Thymus (tissue), 11 donors: ENCODE measurements around the gene IRF2. TPM values are rescaled to one million over a fixed set of nuclear protein-coding genes. Genes with fewer than 3 reads are reported as not detected.
A peak's percentile ranks its signal among the peaks of the same experiment; 100 is the strongest.

Source experiments
- DNase-seq, 9 donors: peaks; one replicate each; pipeline ENCODE4 v3.0.0-alpha.2; 2013; ENCODE audit warnings: low spot score in 9 of 9, low read depth in 6 of 9, missing footprints in 1 of 9
- H3K27ac ChIP-seq, 2 donors: one replicate each; pipeline ENCODE4 v1.5.1; 2013; ENCODE audit warnings: control low read depth in 1 of 2, low read depth in 1 of 2, low read length in 1 of 2, mild to moderate bottlenecking in 1 of 2, moderate library complexity in 1 of 2
- H3K27me3 ChIP-seq, 2 donors: one replicate each; pipeline ENCODE4 v1.5.1; 2013; ENCODE audit warnings: low read length in 1 of 2; ENCODE audit not compliant: control insufficient read depth in 2 of 2, insufficient read depth in 1 of 2
- H3K36me3 ChIP-seq, 2 donors: one replicate each; pipeline ENCODE4 v1.5.1; 2013; ENCODE audit warnings: low read length in 1 of 2, mild to moderate bottlenecking in 1 of 2, moderate library complexity in 1 of 2; ENCODE audit not compliant: control insufficient read depth in 2 of 2, insufficient read depth in 2 of 2
- H3K4me1 ChIP-seq, 2 donors: one replicate each; pipeline ENCODE4 v1.5.1; 2013; ENCODE audit warnings: low read length in 2 of 2; ENCODE audit not compliant: control insufficient read depth in 2 of 2, insufficient read depth in 2 of 2
- H3K4me3 ChIP-seq, 2 donors: one replicate each; pipeline ENCODE4 v1.5.1; 2013; ENCODE audit warnings: low read length in 2 of 2, control low read depth in 1 of 2, mild to moderate bottlenecking in 1 of 2
- H3K9me3 ChIP-seq, 2 donors: one replicate each; pipeline ENCODE4 v1.5.1; 2013; ENCODE audit warnings: low read length in 1 of 2, mild to moderate bottlenecking in 1 of 2; ENCODE audit not compliant: control insufficient read depth in 2 of 2, insufficient read depth in 1 of 2
- WGBS: extraction: QIAGEN DNeasy Blood & Tissue Kit; methylation state at CpG from one replicate; pipeline ENCODE4 v1.1.7; 2013; 5-methylcytosine and 5-hydroxymethylcytosine counted together
- polyA plus RNA-seq: library from polyadenylated mRNA; stranded (reverse); fragments of 200-250 nt; gene quantifications from one replicate; pipeline ENCODE4 v1.2.3, GENCODE V29; 2013
- total RNA-seq: library from RNA; stranded (reverse); fragments of 120-200 nt; gene quantifications from one replicate; pipeline ENCODE4 v1.2.4, GENCODE V29; 2013
- donor health status: healthy.

IRF2 gene
- total and polyA plus RNA-seq, 2 donors, result 39.2 to 42.2 TPM

DNA sequence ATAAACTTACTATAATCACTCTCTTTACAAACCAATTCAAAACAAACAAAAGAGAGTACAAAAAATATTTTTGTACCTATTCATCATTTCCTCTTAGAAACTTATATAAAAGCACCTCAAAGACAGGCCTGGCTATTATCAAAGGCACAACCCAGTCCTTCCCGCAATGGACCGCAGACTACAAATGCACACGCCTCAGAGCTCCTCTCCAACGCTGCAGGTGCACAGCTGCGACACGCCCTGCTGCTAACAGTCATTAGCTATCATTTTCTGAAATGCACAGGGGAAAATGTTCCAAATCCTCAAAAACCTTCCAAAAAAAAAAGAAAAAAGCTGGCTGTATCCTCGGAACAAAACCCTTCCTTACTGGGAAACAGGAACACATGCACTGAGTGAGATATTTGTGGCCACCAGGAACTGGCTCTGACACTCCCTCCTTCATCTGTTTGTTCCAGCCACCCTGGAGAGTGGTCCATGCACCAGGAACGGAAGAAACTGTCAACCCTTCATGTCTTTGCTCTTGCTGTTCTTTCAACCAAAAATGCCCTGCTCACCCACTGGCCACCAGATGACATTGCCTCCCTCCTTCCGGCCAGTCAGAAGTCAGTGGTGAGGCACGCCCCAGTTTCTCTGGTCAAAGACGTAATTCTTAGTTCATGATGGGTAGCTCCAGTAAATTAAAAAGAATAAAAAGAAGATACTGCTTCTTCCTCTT is 16.7 kb downstream of the IRF2 start:
- 89% methylated on average over 11 of the region's 11 CpGs for WGBS
- H3K36me3 ChIP-seq, result peaks cover 0 to 8% of the 10 kb centered on the region in 2 donors
- H3K4me1 ChIP-seq, result peaks cover 9 to 19% of the 10 kb centered on the region in 2 donors
- no peak overlapping the region for H3K4me3 ChIP-seq
- no peaks in the 10 kb centered on the region for H3K9me3 ChIP-seq
- peak overlapping the region in 1 of 2 donors; percentile 42 for H3K27ac ChIP-seq
- no peak for DNase-seq
- no peaks in the 10 kb centered on the region for H3K27me3 ChIP-seq

DNA sequence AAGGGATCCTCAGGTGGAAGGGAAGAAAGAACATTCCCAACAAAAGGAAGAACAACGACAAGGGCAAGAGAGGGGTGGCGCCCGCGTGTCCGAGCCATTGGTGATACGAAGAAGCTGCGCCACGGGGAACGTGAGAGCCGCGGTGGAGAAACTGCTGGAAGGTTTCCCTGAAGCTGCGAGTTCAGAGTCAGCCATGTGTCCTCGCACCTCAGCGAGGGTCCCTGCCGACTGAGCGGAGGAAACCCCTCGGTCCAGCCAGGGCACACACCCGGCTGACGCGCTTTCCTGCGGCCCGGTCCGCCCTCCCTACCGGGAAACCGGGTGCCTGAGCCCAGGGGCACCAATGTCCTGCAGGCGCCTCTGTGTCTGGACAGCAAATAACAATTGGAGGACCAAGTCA is 18.0 kb downstream of the IRF2 start:
- peaks cover 9 to 19% of the 10 kb centered on the region in 2 donors for H3K4me1 ChIP-seq
- H3K36me3 ChIP-seq, result peaks cover 5 to 13% of the 10 kb centered on the region in 2 donors
- DNase-seq, result no peak
- H3K27me3 ChIP-seq, result no peaks in the 10 kb centered on the region
- H3K9me3 ChIP-seq, result no peaks in the 10 kb centered on the region
- no peak overlapping the region for H3K4me3 ChIP-seq
- WGBS, result 98% methylated on average over 26 of the region's 26 CpGs
- no peak overlapping the region for H3K27ac ChIP-seq

DNA sequence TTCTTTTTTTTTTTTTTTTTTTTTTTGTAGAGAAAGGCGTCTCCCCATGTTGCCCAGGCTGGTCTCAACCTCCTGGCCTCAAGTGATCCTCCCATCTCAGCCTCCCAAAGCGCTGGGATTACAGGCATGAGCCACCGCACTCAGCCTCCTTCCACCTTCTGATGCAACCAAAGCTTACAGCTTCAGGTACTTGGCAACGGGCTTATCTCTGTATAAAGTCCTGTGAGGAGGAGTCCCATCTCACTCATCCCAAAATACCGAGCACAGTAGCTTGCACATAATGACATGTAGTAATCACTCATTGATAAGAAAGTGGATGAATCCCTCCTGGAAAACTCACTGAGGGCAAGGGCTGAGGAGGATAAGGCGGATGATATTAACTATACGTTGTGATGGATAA is 19.1 kb downstream of the IRF2 start:
- Histone ChIP-seq H3K27me3 (no peaks in the 10 kb centered on the region), H3K4me3 (no peak overlapping the region), H3K27ac (no peak overlapping the region), H3K36me3 (peaks cover 5 to 13% of the 10 kb centered on the region in 2 donors), H3K4me1 (peaks cover 12 to 19% of the 10 kb centered on the region in 2 donors), H3K9me3 (no peaks in the 10 kb centered on the region)
- no peak for DNase-seq
- WGBS, result 97% methylated on average over 7 of the region's 7 CpGs

DNA sequence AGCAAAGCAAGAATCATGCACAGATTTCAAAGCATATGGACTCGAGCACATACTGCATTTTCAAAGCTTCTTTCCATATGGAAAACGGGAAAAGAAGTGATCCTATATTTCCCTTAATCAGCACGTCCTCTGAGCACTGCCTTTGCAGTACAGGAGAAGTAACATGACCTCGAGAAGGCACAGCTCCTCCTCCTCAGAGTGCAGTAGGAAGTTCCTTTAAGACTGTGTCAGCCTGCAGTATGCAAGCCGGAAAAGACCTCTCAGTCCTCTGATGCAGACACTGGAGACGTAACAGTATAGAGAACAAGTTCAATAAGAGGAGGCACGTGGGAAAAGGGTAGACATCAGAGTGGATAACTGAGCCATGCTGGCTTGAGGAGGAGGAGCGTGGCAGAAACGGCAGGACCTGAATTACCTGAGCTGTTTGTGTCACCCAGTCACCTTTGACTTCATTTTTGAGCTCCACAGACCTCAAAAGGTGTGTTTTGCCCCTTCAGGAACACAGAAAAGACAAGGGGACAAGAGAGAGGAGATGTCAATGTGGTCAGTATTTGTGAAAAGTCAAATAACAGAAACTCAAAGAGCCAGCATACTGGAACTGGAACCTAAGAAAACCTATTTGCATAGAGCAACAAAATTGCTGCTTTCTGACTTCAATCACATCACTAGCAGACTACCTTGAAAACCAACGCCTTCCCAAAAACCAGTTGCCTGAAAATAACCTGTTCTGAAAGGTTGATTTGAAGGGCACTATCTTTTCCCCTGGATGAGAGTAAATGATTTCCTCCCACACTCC is 20.8 kb downstream of the IRF2 start:
- WGBS, result 14% methylated on average over 10 of the region's 10 CpGs
- H3K36me3 ChIP-seq, result peaks cover 7 to 16% of the 10 kb centered on the region in 2 donors
- no peak overlapping the region for H3K4me3 ChIP-seq
- H3K9me3 ChIP-seq, result no peaks in the 10 kb centered on the region
- peak in 7 of 9 donors; percentile 13 to 77 (median 53) for DNase-seq
- no peaks in the 10 kb centered on the region for H3K27me3 ChIP-seq
- peaks cover 16 to 33% of the 10 kb centered on the region in 2 donors for H3K4me1 ChIP-seq
- H3K27ac ChIP-seq, result peak overlapping the region; percentile 25 to 64

DNA sequence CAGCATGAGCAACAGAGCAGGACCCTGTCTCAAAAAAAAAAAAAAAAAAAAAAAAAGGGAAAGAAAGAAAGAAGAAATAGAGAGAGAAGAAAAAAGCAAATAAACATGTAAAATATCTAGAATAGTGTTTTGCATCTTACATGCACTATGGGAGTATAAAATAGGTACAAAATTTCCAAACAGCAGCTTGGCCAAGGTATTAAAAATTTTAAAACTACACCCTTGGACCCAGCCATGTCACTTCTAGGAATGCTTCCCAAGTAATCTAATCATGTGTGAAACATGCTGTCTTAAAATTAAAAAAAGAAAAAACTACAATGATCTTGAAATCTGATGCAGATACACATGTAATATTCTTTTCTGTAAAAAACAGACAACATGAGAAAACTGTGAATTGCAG is 21.6 kb downstream of the IRF2 start:
- DNase-seq, result no peak
- H3K9me3 ChIP-seq, result no peaks in the 10 kb centered on the region
- peaks cover 16 to 34% of the 10 kb centered on the region in 2 donors for H3K4me1 ChIP-seq
- no peaks in the 10 kb centered on the region for H3K27me3 ChIP-seq
- no peak overlapping the region for H3K4me3 ChIP-seq
- H3K36me3 ChIP-seq, result peaks cover 7 to 16% of the 10 kb centered on the region in 2 donors
- H3K27ac ChIP-seq, result no peak overlapping the region

DNA sequence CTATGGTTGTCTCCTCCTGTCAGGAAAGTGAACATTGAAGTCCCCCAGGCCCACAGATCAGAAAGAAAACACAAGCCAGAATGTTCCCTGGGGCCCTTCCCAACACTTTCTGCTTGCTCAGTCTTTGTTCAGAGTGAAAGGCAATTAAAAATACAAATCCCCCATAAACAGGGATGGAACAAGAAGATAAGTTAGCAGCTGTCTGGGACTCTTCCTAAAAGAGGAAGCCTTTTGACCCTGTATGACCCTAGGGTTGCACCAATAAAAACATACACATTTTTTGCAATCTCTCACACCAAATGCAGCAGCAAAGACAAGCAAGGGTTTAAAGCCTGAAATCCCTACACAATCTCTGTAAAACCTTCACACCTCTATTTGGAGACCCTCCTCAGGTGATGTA is 22.6 kb downstream of the IRF2 start:
- Histone ChIP-seq H3K4me1 (peaks cover 19 to 35% of the 10 kb centered on the region in 2 donors), H3K4me3 (no peak overlapping the region), H3K27me3 (no peaks in the 10 kb centered on the region), H3K36me3 (peaks cover 7 to 14% of the 10 kb centered on the region in 2 donors), H3K27ac (no peak overlapping the region), H3K9me3 (no peaks in the 10 kb centered on the region)
- DNase-seq, result no peak

DNA sequence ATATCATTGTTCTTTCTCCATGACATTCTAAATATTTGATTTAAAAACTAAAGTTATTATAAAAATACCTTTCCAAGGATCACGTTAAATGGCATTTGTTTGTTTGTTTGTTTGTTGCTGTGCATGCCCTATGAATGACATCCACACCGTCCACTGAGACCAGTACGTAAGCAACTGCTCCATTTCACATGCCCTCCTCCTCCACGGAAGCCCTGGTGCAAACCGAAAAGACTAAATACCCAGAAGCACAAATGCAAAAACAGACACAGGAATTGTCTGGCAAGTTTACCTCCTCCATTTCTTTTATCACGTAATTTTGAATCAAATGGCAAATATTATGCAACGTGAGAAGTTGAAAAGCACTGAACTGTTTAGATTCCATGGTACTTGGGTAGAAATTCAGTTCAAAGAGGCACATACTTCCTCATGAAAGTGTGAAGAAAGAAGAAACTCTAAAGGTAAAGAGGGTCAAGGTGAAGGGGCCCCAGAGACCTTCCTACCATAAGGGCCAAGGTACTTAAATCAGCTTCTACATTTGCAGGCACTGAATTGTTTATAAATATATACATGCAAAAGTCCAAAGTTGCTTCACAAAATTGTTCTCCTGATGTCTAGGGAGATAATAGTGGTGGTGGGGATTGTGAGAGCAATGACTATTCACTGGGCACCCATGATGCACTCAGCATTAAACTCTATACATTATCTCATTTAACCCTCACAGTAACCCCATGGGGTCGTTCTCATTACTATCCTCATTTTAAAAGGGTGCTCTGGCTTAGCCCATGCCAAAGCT is 23.4 kb downstream of the IRF2 start:
- H3K4me3 ChIP-seq, result no peak overlapping the region
- H3K27ac ChIP-seq, result no peak overlapping the region
- no peak for DNase-seq
- H3K27me3 ChIP-seq, result no peaks in the 10 kb centered on the region
- no peaks in the 10 kb centered on the region for H3K9me3 ChIP-seq
- 96% methylated on average over 8 of the region's 8 CpGs for WGBS
- peaks cover 26 to 40% of the 10 kb centered on the region in 2 donors for H3K4me1 ChIP-seq
- H3K36me3 ChIP-seq, result peaks cover 7 to 8% of the 10 kb centered on the region in 2 donors

DNA sequence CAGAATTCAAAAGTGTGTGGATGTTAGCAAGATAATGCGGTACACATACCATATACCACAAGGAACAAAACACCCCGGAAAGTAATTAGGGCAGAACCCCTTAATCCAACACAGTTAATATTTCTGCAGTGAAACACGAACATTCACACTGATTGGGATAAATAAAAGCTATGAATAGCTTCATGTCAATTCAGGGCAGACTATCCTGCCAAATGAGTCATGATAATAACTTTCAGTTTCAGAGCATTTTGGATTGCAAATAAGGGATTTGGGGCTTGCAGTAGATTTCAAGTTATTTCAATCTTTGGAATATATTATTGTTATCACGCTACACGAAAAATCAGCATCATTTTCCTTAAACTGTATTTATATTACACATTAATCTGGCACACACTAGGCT is 24.3 kb downstream of the IRF2 start:
- WGBS, result 93% methylated on average over 5 of the region's 5 CpGs

More for the DNA sequence above, 24.3 kb downstream of the IRF2 start:
- Histone ChIP-seq H3K9me3 (no peaks in the 10 kb centered on the region), H3K36me3 (peaks cover 7 to 8% of the 10 kb centered on the region in 2 donors), H3K4me3 (no peak overlapping the region), H3K4me1 (peaks cover 28 to 45% of the 10 kb centered on the region in 2 donors), H3K27ac (no peak overlapping the region), H3K27me3 (no peaks in the 10 kb centered on the region)
- DNase-seq, result no peak
